ENCODE measurements around the gene MAF.

GRCh38 chr16:79550373-79550772 lies 50.2 kb downstream of the MAF start:
- TF ChIP-seq CTCF (IDR thresholded peaks at IDR 0.05) (no peak), POLR2A (IDR thresholded peaks at IDR 0.05) (no peak)
